ENCODE measurements around the gene SPINK4. TPM values are rescaled to one million over a fixed set of nuclear protein-coding genes. Genes with fewer than 3 reads are reported as not detected.

The SPINK4 gene
- total and polyA plus RNA-seq, 2 experiments from 2014 or later, result not detected

DNA sequence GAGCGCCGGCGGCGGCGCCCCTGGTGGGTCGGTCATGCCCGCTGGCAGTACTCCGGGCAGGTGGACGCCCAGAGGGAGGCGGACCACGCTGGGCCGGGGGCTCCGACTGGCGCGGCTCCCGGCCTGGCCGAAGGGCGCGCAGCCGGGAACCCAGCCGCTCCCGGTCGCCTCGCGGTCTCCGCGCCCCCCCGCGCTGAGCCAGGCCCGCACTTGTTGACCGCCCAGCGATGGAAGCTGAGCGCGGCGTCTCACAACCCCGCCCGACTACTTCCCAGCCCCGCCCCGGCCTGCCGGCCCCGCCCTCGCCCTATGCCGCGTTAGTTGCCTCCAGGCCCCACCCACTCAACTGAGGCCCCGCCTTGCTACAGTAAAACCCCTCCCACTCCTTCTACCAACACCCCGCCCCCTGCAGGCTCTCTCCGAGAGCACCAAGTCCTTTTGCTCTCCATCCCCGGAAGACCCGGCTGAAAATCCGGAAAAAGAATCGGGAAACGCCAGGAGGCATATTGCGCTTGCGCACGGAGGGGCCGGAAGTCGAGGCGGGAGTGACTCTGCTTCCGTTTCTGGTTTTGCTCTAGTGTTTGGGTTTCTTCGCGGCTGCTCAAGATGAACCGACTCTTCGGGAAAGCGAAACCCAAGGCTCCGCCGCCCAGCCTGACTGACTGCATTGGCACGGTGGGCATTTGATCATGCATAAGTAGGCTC lies 24.7 kb downstream of the SPINK4 start, which contains the start of the genes BAG1 and CHMP5:
TSS of gene BAG1 (minus strand) at position 236 of the 705 bp plus-strand sequence.
TSS of gene CHMP5 (plus strand) at position 577 of the 705 bp plus-strand sequence. CDS start at position 607, 30 bp downstream.
- no peak for TF ChIP-seq EZH2phosphoT487 (IDR thresholded peaks at IDR 0.05; ENCODE audit: low read depth, severe bottlenecking, unreplicated experiment)
- TF ChIP-seq EZH2 (IDR thresholded peaks at IDR 0.05; ENCODE audit: borderline replicate concordance), result no peak
- TF ChIP-seq, protein P1, sequence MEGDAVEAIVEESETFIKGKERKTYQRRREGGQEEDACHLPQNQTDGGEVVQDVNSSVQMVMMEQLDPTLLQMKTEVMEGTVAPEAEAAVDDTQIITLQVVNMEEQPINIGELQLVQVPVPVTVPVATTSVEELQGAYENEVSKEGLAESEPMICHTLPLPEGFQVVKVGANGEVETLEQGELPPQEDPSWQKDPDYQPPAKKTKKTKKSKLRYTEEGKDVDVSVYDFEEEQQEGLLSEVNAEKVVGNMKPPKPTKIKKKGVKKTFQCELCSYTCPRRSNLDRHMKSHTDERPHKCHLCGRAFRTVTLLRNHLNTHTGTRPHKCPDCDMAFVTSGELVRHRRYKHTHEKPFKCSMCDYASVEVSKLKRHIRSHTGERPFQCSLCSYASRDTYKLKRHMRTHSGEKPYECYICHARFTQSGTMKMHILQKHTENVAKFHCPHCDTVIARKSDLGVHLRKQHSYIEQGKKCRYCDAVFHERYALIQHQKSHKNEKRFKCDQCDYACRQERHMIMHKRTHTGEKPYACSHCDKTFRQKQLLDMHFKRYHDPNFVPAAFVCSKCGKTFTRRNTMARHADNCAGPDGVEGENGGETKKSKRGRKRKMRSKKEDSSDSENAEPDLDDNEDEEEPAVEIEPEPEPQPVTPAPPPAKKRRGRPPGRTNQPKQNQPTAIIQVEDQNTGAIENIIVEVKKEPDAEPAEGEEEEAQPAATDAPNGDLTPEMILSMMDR (IDR thresholded peaks at IDR 0.05; ENCODE audit: poor library complexity), result peak; percentile 51
- Histone ChIP-seq H3K27ac (peak within 1 kb of the TSS; percentile 80), H4K20me1 (ENCODE audit: insufficient read depth, poor library complexity, severe bottlenecking) (peaks cover 3% of the 10 kb centered on the region), H2AFZ (peak within 1 kb of the TSS; percentile 67), H3K4me2 (peak within 1 kb of the TSS; percentile 94), H3K27me3 (no peaks in the 10 kb centered on the region), H3K4me3 (peak within 1 kb of the TSS; percentile 78), H3K9me3 (ENCODE audit: low read depth) (no peaks in the 10 kb centered on the region), H3K79me2 (peaks cover 61% of the 10 kb centered on the region), H3K36me3 (replicated peaks; ENCODE audit: insufficient read depth, low read depth) (no peaks in the 10 kb centered on the region), H3K4me1 (ENCODE audit: insufficient read depth) (peaks cover 13% of the 10 kb centered on the region), H3K9me2 (replicated peaks; ENCODE audit: insufficient read depth) (no peaks in the 10 kb centered on the region)
- 1% methylated on average over 35 of the region's 67 CpGs for WGBS (ENCODE audit: low lambda C conversion rate, missing lambda C conversion rate)
- peak; percentile 100 for DNase-seq (ENCODE audit: low spot score)

DNA sequence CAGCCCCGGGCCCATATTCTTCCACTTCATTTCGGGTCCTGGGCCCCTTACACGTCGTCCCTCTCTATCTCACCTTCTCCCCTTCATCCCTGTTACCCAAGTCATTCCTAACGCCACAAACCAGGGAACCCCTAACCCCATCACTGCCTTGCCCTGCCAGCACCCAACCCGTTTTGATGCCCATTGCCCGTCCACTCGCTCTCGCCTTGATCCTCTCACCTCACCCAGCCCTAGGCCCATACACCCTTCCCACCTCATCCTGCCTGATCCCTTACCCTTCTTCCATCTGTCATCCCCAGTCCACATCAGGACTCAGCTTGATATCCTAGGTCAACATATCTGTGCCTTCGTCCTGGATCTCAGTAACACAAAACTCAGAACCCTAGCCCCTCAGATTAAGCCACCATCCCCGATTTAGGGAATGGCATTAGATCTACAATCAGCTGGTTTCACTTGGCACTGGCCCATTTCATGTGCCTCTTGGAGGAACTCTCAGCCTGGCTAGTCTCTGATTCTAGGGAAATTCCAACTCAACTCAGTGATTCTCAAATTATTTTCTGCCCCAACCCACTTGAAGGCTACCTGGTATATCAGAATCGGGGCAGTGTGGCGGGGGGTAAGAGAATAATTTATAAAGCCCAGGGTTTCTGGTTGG lies 25.4 kb downstream of the SPINK4 start:
- peak overlapping the region; percentile 51 for H3K4me3 ChIP-seq
- H3K36me3 ChIP-seq (replicated peaks; ENCODE audit: insufficient read depth, low read depth), result no peaks in the 10 kb centered on the region
- H2AFZ ChIP-seq, result peak overlapping the region; percentile 20
- WGBS (ENCODE audit: low lambda C conversion rate, missing lambda C conversion rate), result 31% methylated on average over 11 of the region's 13 CpGs
- H3K27me3 ChIP-seq, result no peaks in the 10 kb centered on the region
- no peaks in the 10 kb centered on the region for H3K9me2 ChIP-seq (replicated peaks; ENCODE audit: insufficient read depth)
- peaks cover 63% of the 10 kb centered on the region for H3K79me2 ChIP-seq
- H3K4me2 ChIP-seq, result peak overlapping the region; percentile 94
- no peak for DNase-seq (ENCODE audit: low spot score)
- TF ChIP-seq, protein P1 (IDR thresholded peaks at IDR 0.05; ENCODE audit: poor library complexity), result no peak
- TF ChIP-seq EZH2 (IDR thresholded peaks at IDR 0.05; ENCODE audit: borderline replicate concordance) (no peak), EZH2phosphoT487 (IDR thresholded peaks at IDR 0.05; ENCODE audit: low read depth, severe bottlenecking, unreplicated experiment) (no peak)
- H3K9me3 ChIP-seq (ENCODE audit: low read depth), result no peaks in the 10 kb centered on the region
- H4K20me1 ChIP-seq (ENCODE audit: insufficient read depth, poor library complexity, severe bottlenecking), result peaks cover 3% of the 10 kb centered on the region
- H3K27ac ChIP-seq, result peak overlapping the region; percentile 80
- peaks cover 13% of the 10 kb centered on the region for H3K4me1 ChIP-seq (ENCODE audit: insufficient read depth)

DNA sequence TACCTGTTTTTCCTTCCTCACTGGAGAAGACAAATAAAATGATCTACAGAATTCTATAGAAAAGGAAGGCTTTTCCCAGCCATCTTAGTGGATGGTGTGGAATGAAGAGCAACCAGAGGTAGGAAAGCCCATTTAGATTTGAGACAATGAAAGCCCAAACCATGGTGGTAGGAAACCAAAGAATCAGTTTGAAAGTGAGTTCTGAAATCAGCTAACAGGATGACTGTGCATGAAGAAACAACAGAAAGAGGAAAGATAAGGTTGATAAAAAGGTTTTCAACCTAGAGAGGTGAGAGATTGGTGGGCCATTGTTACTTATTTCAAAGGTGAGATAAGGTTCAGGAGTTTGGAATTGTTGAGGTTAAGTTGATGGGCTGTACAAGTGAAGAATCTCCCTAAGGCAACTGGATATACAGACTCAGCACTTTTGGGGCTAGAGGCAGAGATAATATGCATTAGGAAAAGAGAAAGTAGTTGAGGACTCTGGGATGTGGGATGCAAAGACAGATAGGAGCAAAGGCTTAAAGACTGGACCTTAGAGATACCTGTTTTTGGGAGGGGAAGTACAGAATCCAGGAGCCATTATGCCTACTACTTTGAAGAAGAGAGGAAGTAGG lies 27.3 kb downstream of the SPINK4 start:
- Histone ChIP-seq H3K27me3 (no peaks in the 10 kb centered on the region), H3K9me2 (replicated peaks; ENCODE audit: insufficient read depth) (no peaks in the 10 kb centered on the region), H3K27ac (no peak overlapping the region), H3K4me1 (ENCODE audit: insufficient read depth) (peaks cover 13% of the 10 kb centered on the region), H2AFZ (no peak overlapping the region), H3K36me3 (replicated peaks; ENCODE audit: insufficient read depth, low read depth) (no peaks in the 10 kb centered on the region), H3K9me3 (ENCODE audit: low read depth) (no peaks in the 10 kb centered on the region), H4K20me1 (ENCODE audit: insufficient read depth, poor library complexity, severe bottlenecking) (peaks cover 3% of the 10 kb centered on the region), H3K4me2 (no peak overlapping the region), H3K79me2 (peaks cover 47% of the 10 kb centered on the region), H3K4me3 (no peak overlapping the region)
- TF ChIP-seq EZH2phosphoT487 (IDR thresholded peaks at IDR 0.05; ENCODE audit: low read depth, severe bottlenecking, unreplicated experiment) (no peak), EZH2 (IDR thresholded peaks at IDR 0.05; ENCODE audit: borderline replicate concordance) (no peak)
- TF ChIP-seq, protein P1 (IDR thresholded peaks at IDR 0.05; ENCODE audit: poor library complexity), result no peak
- DNase-seq (ENCODE audit: low spot score), result no peak
